ENCODE data around the gene SFTPA1. TPM values are rescaled to one million over a fixed set of nuclear protein-coding genes. Genes with fewer than 3 reads are reported as not detected.

Gene SFTPA1
- total RNA-seq = not detected in 2 replicates

GRCh38 chr10:79610601-79611191 is at the start of gene SFTPA1:
SFTPA1 (plus strand) TSS chr10:79610939; CDS start chr10:79611826, 887 bp downstream.

Other genes with a start within 250 kb of the SFTPA1 start
- 29.7 and 33.3 TPM in 2 replicates for gene ZCCHC24, start 165.3 kb upstream of the SFTPA1 start, total RNA-seq
- gene EIF5AL1, start 98.4 kb upstream of the SFTPA1 start, total RNA-seq = 0.29 and 0.53 TPM in 2 replicates
- gene SFTPA2, start 50.5 kb upstream of the SFTPA1 start, total RNA-seq = not detected in 2 replicates
- 0.29 TPM in 1 of 2 replicates, not detected in the other for gene NUTM2B, start 92.3 kb downstream of the SFTPA1 start, total RNA-seq
- gene NUTM2E, start 215.8 kb downstream of the SFTPA1 start, total RNA-seq = not detected in 2 replicates